HepG2 (cell line): Measurements from ENCODE around the gene FHDC1. TPM values are rescaled to one million over a fixed set of nuclear protein-coding genes. Genes with fewer than 3 reads are reported as not detected.

ENCODE experiments used
- ATAC-seq: fragments of 200-7000 bp; cut with Tn5 transposase; 3 replicates; pipeline ENCODE4 v1.9.1; 2020; ENCODE audit warnings: mild to moderate bottlenecking, moderate library complexity
- BruUV-seq: library from RNA; stranded (reverse); fragments of 400-500 nt; replicated peaks from 2 replicates; lab custom pipeline; 2021; lab: Mats Ljungman, UMichigan
- CTCF ChIA-PET: fragments of 300-600 bp; formaldehyde crosslinking; extraction: SDS; loops from one replicate; lab custom pipeline; 2021; ENCODE audit warnings: low total read pairs, inconsistent platforms, low intra/inter-chr PET ratio; lab: Yijun Ruan, JAX
- POLR2A ChIA-PET: fragments of 350-600 bp; sonication (Branson Sonifier 250); formaldehyde crosslinking; loops from one replicate; lab custom pipeline; 2020; ENCODE audit warnings: antibody characterized with exemption, inconsistent platforms; lab: Yijun Ruan, JAX
- DNase-seq: peaks from one replicate; pipeline ENCODE4 v3.0.0-alpha.2; 2015; ENCODE audit warnings: low spot score
- FAIRE-seq: peaks from 3 replicates; lab custom pipeline; 2011; peaks lifted over from hg19 to GRCh38; lab: Jason Lieb, UNC
- H2AFZ ChIP-seq: one replicate; pipeline ENCODE4 v1.6.1; 2011; ENCODE audit warnings: low read length, inconsistent platforms
- H3K27ac ChIP-seq: fragments of 300-600 bp; 3 replicates; pipeline ENCODE4 v1.8.0; 2011; ENCODE audit warnings: mixed run types, mild to moderate bottlenecking, mixed read lengths, low read length, inconsistent platforms; ENCODE audit not compliant: insufficient read depth; ENCODE audit errors: extremely low read length
- H3K27me3 ChIP-seq, 2 experiments: fragments of 200-600 bp in 1 of 2; 2 replicates in 1 of 2; 3 replicates in 1 of 2; pipeline versions ENCODE4 v1.6.0 to v1.8.0; 2011; ENCODE audit warnings: low read length in 2 of 2, mild to moderate bottlenecking in 2 of 2, moderate library complexity in 2 of 2, inconsistent platforms in 1 of 2; ENCODE audit not compliant: insufficient read depth in 2 of 2, control insufficient read depth in 1 of 2
- H3K36me3 ChIP-seq, 2 experiments: fragments of 200-600 bp in 1 of 2; replicated peaks in 1 of 2; 2 replicates in 1 of 2; 3 replicates in 1 of 2; pipeline versions ENCODE4 v1.5.1 to v1.8.0; 2011; ENCODE audit warnings: low read length in 2 of 2, inconsistent platforms in 1 of 2; ENCODE audit not compliant: insufficient read depth in 2 of 2, control insufficient read depth in 1 of 2
- H3K4me1 ChIP-seq: 2 replicates; pipeline ENCODE4 v1.5.1; 2012; ENCODE audit warnings: low read length, inconsistent platforms; ENCODE audit not compliant: insufficient read depth
- H3K4me2 ChIP-seq: 2 replicates; pipeline ENCODE4 v1.6.0; 2011; ENCODE audit warnings: low read depth, low read length, inconsistent platforms
- H3K4me3 ChIP-seq, 3 experiments: fragments of 200-600 bp in 1 of 3; sonication (generic), shearing (Covaris generic) in 1 of 3; replicated peaks in 1 of 3; 2 replicates each; pipeline ENCODE4 v1.5.1; 2011 to 2016; ENCODE audit warnings: low read length in 3 of 3, inconsistent platforms in 2 of 3, low read depth in 2 of 3, mild to moderate bottlenecking in 2 of 3, control low read depth in 1 of 3, mixed read lengths in 1 of 3; ENCODE audit not compliant: insufficient read depth in 1 of 3
- H3K79me2 ChIP-seq: one replicate; pipeline ENCODE4 v1.6.1; 2011; ENCODE audit warnings: low read length, inconsistent platforms; ENCODE audit not compliant: insufficient read depth
- H3K9ac ChIP-seq: 2 replicates; pipeline ENCODE4 v1.6.0; 2011; ENCODE audit warnings: mild to moderate bottlenecking, low read depth, low read length, inconsistent platforms; ENCODE audit not compliant: insufficient read depth
- H3K9me3 ChIP-seq: 2 replicates; pipeline ENCODE4 v1.5.1; 2012; ENCODE audit warnings: mild to moderate bottlenecking, low read length
- H4K20me1 ChIP-seq: 2 replicates; pipeline ENCODE4 v1.6.0; 2011; ENCODE audit warnings: inconsistent platforms, mild to moderate bottlenecking, low read length, moderate library complexity; ENCODE audit not compliant: insufficient read depth
- FOXP4 ChIP-seq: sonication (generic); formaldehyde crosslinking; IDR thresholded peaks from 2 replicates; pipeline ENCODE4 v1.4.0; 2020; ENCODE audit warnings: missing genetic modification reagents
- HNRNPK ChIP-seq: fragments of 200-400 bp; formaldehyde crosslinking; IDR thresholded peaks from 2 replicates; pipeline ENCODE4 v1.6.1; 2018; ENCODE audit warnings: low read length, low read depth, moderate library complexity, mild to moderate bottlenecking; ENCODE audit not compliant: poor library complexity, severe bottlenecking
- IRF1 ChIP-seq: sonication (generic); formaldehyde crosslinking; IDR thresholded peaks from 2 replicates; pipeline ENCODE4 v1.4.0; 2020; ENCODE audit warnings: low read depth, mild to moderate bottlenecking, missing genetic modification reagents
- IRX3 ChIP-seq: sonication (generic); formaldehyde crosslinking; IDR thresholded peaks from 2 replicates; pipeline ENCODE4 v1.8.1; 2023; ENCODE audit warnings: mild to moderate bottlenecking, low read depth, missing genetic modification reagents, borderline replicate concordance
- PRDM15 ChIP-seq: sonication (generic); formaldehyde crosslinking; IDR thresholded peaks from 2 replicates; pipeline ENCODE4 v1.4.0; 2020; ENCODE audit warnings: missing genetic modification reagents
- REST ChIP-seq, 2 experiments: IDR thresholded peaks; 2 replicates each; pipeline ENCODE4 v1.6.1; 2011 to 2012; ENCODE audit warnings: low read length in 2 of 2, borderline replicate concordance in 1 of 2, low read depth in 1 of 2, mild to moderate bottlenecking in 1 of 2, moderate library complexity in 1 of 2
- STAT5B ChIP-seq: sonication (generic); formaldehyde crosslinking; IDR thresholded peaks from 2 replicates; pipeline ENCODE4 v1.4.0; 2020; ENCODE audit warnings: missing genetic modification reagents
- WGBS: methylation state at CpG from one replicate; pipeline ENCODE4 v1.1.6; 2017; ENCODE audit warnings: low lambda C conversion rate; 5-methylcytosine and 5-hydroxymethylcytosine counted together
- in situ Hi-C: cut with HindIII; loops from 2 replicates; pipeline ENCODE4 v1.10.0; 2017; ENCODE audit warnings: low pct_unique_long_range_greater_than_20kb; ENCODE audit not compliant: extremely low pct_ligation_motif_present
- intact Hi-C: fragments of 100-400 bp; cut with micrococcal nuclease; formaldehyde crosslinking; loops from one replicate; pipeline ENCODE4 v1.10.0; 2022; ENCODE audit not compliant: unreplicated experiment
- polyA plus RNA-seq, 8 experiments: library from polyadenylated mRNA; depleted of rRNA in 3 of 8; stranded (reverse) in 7 of 8; unstranded in 1 of 8; fragments of >200 nt; fragmentation: Illumina TruSeq in 4 of 8; extraction: Trizol in 4 of 8; gene quantifications; 2 replicates each; pipeline versions ENCODE4 v1.2.1 to v1.2.3, GENCODE V29; 2011 to 2016; ENCODE audit warnings: low read depth in 4 of 8, missing spikeins in 1 of 8, mixed read lengths in 1 of 8; ENCODE audit not compliant: insufficient read depth in 1 of 8
- total RNA-seq, 5 experiments: library from RNA; depleted of rRNA; stranded (reverse); fragments of >200 nt; fragmentation: Illumina TruSeq; extraction: Trizol; gene quantifications; 2 replicates each; pipeline ENCODE4 v1.2.3, GENCODE V29; 2016; ENCODE audit warnings: low read depth in 1 of 5

Gene FHDC1
- total and polyA plus RNA-seq, 2 of the 13 experiments (the other 11 are each of a cell fraction or from before 2014, with no cell fraction given): 0.07 to 0.15 TPM

DNA sequence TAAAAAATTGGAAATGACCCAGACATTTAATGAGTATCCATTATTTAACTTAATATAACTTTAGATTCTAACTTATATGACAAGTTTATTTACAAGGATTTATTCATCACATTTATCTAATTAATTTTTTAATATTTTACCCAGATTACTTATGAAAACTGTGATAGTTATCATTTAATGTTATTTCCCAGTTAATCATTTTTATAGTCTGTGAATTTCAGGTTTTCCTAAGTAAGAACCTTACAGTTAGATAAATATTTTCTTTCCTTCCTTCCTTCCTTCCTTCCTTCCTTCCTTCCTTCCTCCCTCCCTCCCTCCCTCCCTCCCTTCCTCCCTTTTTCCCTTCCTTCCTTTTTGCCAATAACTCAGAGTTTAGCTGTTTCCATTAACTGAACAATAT is 14.8 kb upstream of the FHDC1 start:
- no peak overlapping the region for H3K9ac ChIP-seq
- TF ChIP-seq HNRNPK (peak; percentile 21), PRDM15 (CRISPR knock-in tag) (no peak), STAT5B (no peak)
- DNase-seq: no peak
- no peaks in the 10 kb centered on the region for H3K27me3 ChIP-seq
- H3K4me1 ChIP-seq: no peaks in the 10 kb centered on the region
- ChIA-PET POLR2A (no interaction called here), CTCF (no interaction called here)
- peaks cover 26% of the 10 kb centered on the region for H3K9me3 ChIP-seq
- H3K36me3 ChIP-seq: no peaks in the 10 kb centered on the region
- in situ Hi-C loops: no loop called here
- no peaks in the 10 kb centered on the region for H3K79me2 ChIP-seq
- no peaks in the 10 kb centered on the region for H4K20me1 ChIP-seq
- H2AFZ ChIP-seq: no peak overlapping the region
- no peak for ATAC-seq
- intact Hi-C loops: no loop called here
- BruUV-seq: no TSS peak
- FAIRE-seq: no peak
- H3K4me2 ChIP-seq: no peak overlapping the region
- no peak overlapping the region for H3K4me3 ChIP-seq
- no peak overlapping the region for H3K27ac ChIP-seq

GRCh38 chr4:152925851-152926250 is 10.3 kb upstream of the FHDC1 start:
- CTCF ChIA-PET: no interaction called here
- intact Hi-C loops: no loop called here
- Histone ChIP-seq H2AFZ (no peak overlapping the region), H3K36me3 (no peaks in the 10 kb centered on the region), H3K79me2 (no peaks in the 10 kb centered on the region), H3K27me3 (no peaks in the 10 kb centered on the region; a peak in 1 of 5 replicates), H3K9me3 (peaks cover 4% of the 10 kb centered on the region; the same call in 1 of the 2 replicates), H4K20me1 (no peaks in the 10 kb centered on the region), H3K27ac (no peak overlapping the region), H3K4me3 (no peak overlapping the region), H3K4me1 (peaks cover 5% of the 10 kb centered on the region; the same call in 1 of the 2 replicates), H3K9ac (no peak overlapping the region), H3K4me2 (no peak overlapping the region)
- POLR2A ChIA-PET: no interaction called here
- FAIRE-seq (no peak), DNase-seq (no peak), ATAC-seq (no peak)
- no TSS peak for BruUV-seq
- 62% methylated on average over 1 of the region's 1 CpG for WGBS
- in situ Hi-C loops: no loop called here
- TF ChIP-seq REST (IDR thresholded peaks at IDR 0.05; ENCODE audit: borderline replicate concordance in 1 of 2, low read depth in 1 of 2, low read length in 2 of 2): no peak
- no peak for TF ChIP-seq FOXP4 (CRISPR knock-in tag)
- no peak for TF ChIP-seq IRF1 (CRISPR knock-in tag)
- no peak for TF ChIP-seq IRX3
